BLaER1 (cell line): ENCODE data around the gene TNNI3K.

ENCODE experiments used
- H3K27ac ChIP-seq: shearing (Covaris generic); formaldehyde crosslinking; 2 replicates; pipeline ENCODE4 v1.8.1; 2022
- H3K27me3 ChIP-seq: shearing (Covaris generic); formaldehyde crosslinking; 2 replicates; pipeline ENCODE4 v1.8.1; 2022
- H3K36me3 ChIP-seq: shearing (Covaris generic); formaldehyde crosslinking; 2 replicates; pipeline ENCODE4 v1.8.1; 2022
- H3K4me1 ChIP-seq: shearing (Covaris generic); formaldehyde crosslinking; 2 replicates; pipeline ENCODE4 v1.8.1; 2022
- H3K4me2 ChIP-seq: shearing (Covaris generic); formaldehyde crosslinking; 2 replicates; pipeline ENCODE4 v1.8.1; 2022
- H3K4me3 ChIP-seq: shearing (Covaris generic); formaldehyde crosslinking; 2 replicates; pipeline ENCODE4 v1.8.1; 2022
- H3K9ac ChIP-seq: shearing (Covaris generic); formaldehyde crosslinking; 2 replicates; pipeline ENCODE4 v1.8.1; 2022
- H3K9me3 ChIP-seq: shearing (Covaris generic); formaldehyde crosslinking; 2 replicates; pipeline ENCODE4 v1.8.1; 2022
- H4K20me1 ChIP-seq: shearing (Covaris generic); formaldehyde crosslinking; 2 replicates; pipeline ENCODE4 v1.8.1; 2022
- Cebpa-rat ChIP-seq: shearing (Covaris generic); IDR thresholded peaks from 2 replicates; pipeline ENCODE4 v1.8.1; 2022

TNNI3K gene

GRCh38 chr1:74579425-74579824 is 344.2 kb downstream of the TNNI3K start:
- H3K27me3 ChIP-seq: no peaks in the 10 kb centered on the region
- no peak overlapping the region for H3K4me2 ChIP-seq
- H3K27ac ChIP-seq: no peak overlapping the region
- no peak overlapping the region for H3K4me3 ChIP-seq
- H3K9ac ChIP-seq: no peak overlapping the region
- H3K4me1 ChIP-seq: 0 out of 2 replicates have a peak, but pooled peaks cover 4% of the 10 kb centered on the region
- H3K36me3 ChIP-seq: no peaks in the 10 kb centered on the region
- H3K9me3 ChIP-seq: no peaks in the 10 kb centered on the region
- no peak for TF ChIP-seq Cebpa-rat
- H4K20me1 ChIP-seq: no peaks in the 10 kb centered on the region

GRCh38 chr1:74583397-74583796 is 348.2 kb downstream of the TNNI3K start:
- Histone ChIP-seq H3K36me3 (no peaks in the 10 kb centered on the region), H3K4me3 (no peak overlapping the region), H3K9ac (no peak overlapping the region), H4K20me1 (no peaks in the 10 kb centered on the region), H3K27ac (no peak overlapping the region), H3K4me1 (0 out of 2 replicates have a peak, but pooled peaks cover 4% of the 10 kb centered on the region), H3K27me3 (no peaks in the 10 kb centered on the region), H3K4me2 (no peak overlapping the region), H3K9me3 (no peaks in the 10 kb centered on the region)
- TF ChIP-seq Cebpa-rat: no peak

- no peak overlapping the region for H3K4me2 ChIP-seq
These were observed 349.0 kb downstream of the TNNI3K start for GRCh38 chr1:74584185-74584584.

GRCh38 chr1:74586253-74586897 is 351.2 kb downstream of the TNNI3K start:
- H3K27ac ChIP-seq: no peak overlapping the region
- H3K27me3 ChIP-seq: no peaks in the 10 kb centered on the region
- TF ChIP-seq Cebpa-rat: no peak
- no peak overlapping the region; the same call in 1 of the 2 replicates for H3K4me2 ChIP-seq
- no peaks in the 10 kb centered on the region for H4K20me1 ChIP-seq
- H3K9me3 ChIP-seq: no peaks in the 10 kb centered on the region
- no peak overlapping the region for H3K4me3 ChIP-seq
- no peak overlapping the region for H3K9ac ChIP-seq
- no peaks in the 10 kb centered on the region for H3K36me3 ChIP-seq
- no peaks in the 10 kb centered on the region for H3K4me1 ChIP-seq

More at GRCh38 chr1:74584185-74584584, 349.0 kb downstream of the TNNI3K start:
- no peaks in the 10 kb centered on the region for H3K9me3 ChIP-seq
- H3K4me3 ChIP-seq: no peak overlapping the region
- H3K9ac ChIP-seq: no peak overlapping the region
- 0 out of 2 replicates have a peak, but pooled peaks cover 4% of the 10 kb centered on the region for H3K4me1 ChIP-seq
- no peaks in the 10 kb centered on the region for H3K36me3 ChIP-seq
- no peak for TF ChIP-seq Cebpa-rat
- no peaks in the 10 kb centered on the region for H3K27me3 ChIP-seq
- H3K27ac ChIP-seq: no peak overlapping the region
- H4K20me1 ChIP-seq: no peaks in the 10 kb centered on the region

- Histone ChIP-seq H3K4me1 (no peaks in the 10 kb centered on the region), H4K20me1 (no peaks in the 10 kb centered on the region), H3K9ac (no peak overlapping the region), H3K27ac (no peak overlapping the region), H3K36me3 (no peaks in the 10 kb centered on the region), H3K27me3 (no peaks in the 10 kb centered on the region), H3K9me3 (no peaks in the 10 kb centered on the region), H3K4me3 (no peak overlapping the region), H3K4me2 (no peak overlapping the region)
- no peak for TF ChIP-seq Cebpa-rat
These were observed 352.7 kb downstream of the TNNI3K start for GRCh38 chr1:74587888-74588287.

- Histone ChIP-seq H3K9ac (no peak overlapping the region), H3K36me3 (no peaks in the 10 kb centered on the region), H3K27ac (no peak overlapping the region), H3K27me3 (no peaks in the 10 kb centered on the region), H3K9me3 (no peaks in the 10 kb centered on the region), H3K4me1 (no peaks in the 10 kb centered on the region), H4K20me1 (no peaks in the 10 kb centered on the region), H3K4me3 (no peak overlapping the region), H3K4me2 (no peak overlapping the region)
- no peak for TF ChIP-seq Cebpa-rat
These were observed 355.1 kb downstream of the TNNI3K start for GRCh38 chr1:74590288-74590687.

- no peak overlapping the region for H3K27ac ChIP-seq
- H3K4me1 ChIP-seq: no peaks in the 10 kb centered on the region
- no peaks in the 10 kb centered on the region for H3K9me3 ChIP-seq
- H3K36me3 ChIP-seq: no peaks in the 10 kb centered on the region
- no peaks in the 10 kb centered on the region for H4K20me1 ChIP-seq
- no peaks in the 10 kb centered on the region for H3K27me3 ChIP-seq
- H3K4me2 ChIP-seq: no peak overlapping the region
- H3K4me3 ChIP-seq: no peak overlapping the region
- H3K9ac ChIP-seq: no peak overlapping the region
- no peak for TF ChIP-seq Cebpa-rat
These were observed 356.8 kb downstream of the TNNI3K start for GRCh38 chr1:74591949-74592348.

GRCh38 chr1:74592580-74593355 is 357.6 kb downstream of the TNNI3K start:
- H3K4me2 ChIP-seq: no peak overlapping the region
- H3K27ac ChIP-seq: no peak overlapping the region
- TF ChIP-seq Cebpa-rat: no peak
- H4K20me1 ChIP-seq: no peaks in the 10 kb centered on the region
- no peaks in the 10 kb centered on the region for H3K36me3 ChIP-seq
- no peaks in the 10 kb centered on the region for H3K4me1 ChIP-seq
- no peak overlapping the region for H3K4me3 ChIP-seq
- no peaks in the 10 kb centered on the region for H3K9me3 ChIP-seq
- H3K9ac ChIP-seq: no peak overlapping the region
- H3K27me3 ChIP-seq: no peaks in the 10 kb centered on the region
